ENCODE measurements around the gene ZHX3.

GRCh38 chr20:41223112-41223511 is 94.4 kb downstream of the ZHX3 start:
- TF ChIP-seq CTCF (IDR thresholded peaks at IDR 0.05), result no peak
- no peak for TF ChIP-seq EZH2 (IDR thresholded peaks at IDR 0.05; ENCODE audit: borderline replicate concordance, insufficient read depth, low read depth, low read length, poor library complexity, severe bottlenecking)

All from B cell (primary cell).